Activated CD4-positive, alpha-beta T cell treated with anti-CD3 and anti-CD28 coated beads for 36 hours (primary cell): ENCODE data around the gene ARHGEF28. TPM values are rescaled to one million over a fixed set of nuclear protein-coding genes. Genes with fewer than 3 reads are reported as not detected.
A peak's percentile ranks its signal among the peaks of the same experiment; 100 is the strongest.

Experiments
- ATAC-seq: fragments of 200-7000 bp; cut with Tn5 transposase; one replicate; pipeline ENCODE4 v1.10.0; 2021; ENCODE audit warnings: mild to moderate bottlenecking, moderate library complexity
- CTCF ChIA-PET: fragments of 350-600 bp; sonication (Branson Sonifier 250); formaldehyde crosslinking; loops from one replicate; lab custom pipeline; 2021; ENCODE audit warnings: antibody characterized with exemption; lab: Charles Lee
- POLR2A ChIA-PET: fragments of 350-600 bp; sonication (Branson Sonifier 250); formaldehyde crosslinking; loops from one replicate; lab custom pipeline; 2021; ENCODE audit warnings: antibody characterized with exemption, inconsistent platforms; lab: Charles Lee
- DNase-seq: peaks from one replicate; pipeline ENCODE4 v3.0.0-alpha.2; 2020
- H3K27ac Mint-ChIP-seq: one replicate; pipeline ENCODE4 v1.8.0; 2021; ENCODE audit warnings: mixed read lengths
- H3K27me3 Mint-ChIP-seq: one replicate; pipeline ENCODE4 v1.8.0; 2021; ENCODE audit warnings: mixed read lengths
- H3K36me3 Mint-ChIP-seq: one replicate; pipeline ENCODE4 v1.8.0; 2021; ENCODE audit warnings: low read depth, mixed read lengths
- H3K4me1 Mint-ChIP-seq: one replicate; pipeline ENCODE4 v1.8.0; 2021; ENCODE audit warnings: mixed read lengths
- H3K4me3 Mint-ChIP-seq: one replicate; pipeline ENCODE4 v1.8.0; 2021; ENCODE audit warnings: mild to moderate bottlenecking, moderate library complexity, mixed read lengths
- H3K9me3 Mint-ChIP-seq: one replicate; pipeline ENCODE4 v1.8.0; 2021; ENCODE audit warnings: low read depth, mixed read lengths
- intact Hi-C, 2 experiments: fragments of 100-400 bp; cut with DNase I in 1 of 2; cut with micrococcal nuclease in 1 of 2; formaldehyde crosslinking; loops; one replicate each; pipeline versions ENCODE4 v1.14.2 to v1.15.1; 2022 to 2024; cut with DNase I, micrococcal nuclease
- total RNA-seq, 2 experiments: library from RNA; stranded (reverse); gene quantifications; one replicate each; pipeline ENCODE4 v1.2.3, GENCODE V29; 2021

Gene ARHGEF28
- total RNA-seq, 2 experiments from 2014 or later = 0.02 to 0.18 TPM

GRCh38 chr5:73958037-73958436 is 332.0 kb downstream of the ARHGEF28 start:
- H3K9me3 Mint-ChIP-seq = no peaks in the 10 kb centered on the region
- H3K36me3 Mint-ChIP-seq = no peaks in the 10 kb centered on the region
- H3K4me1 Mint-ChIP-seq = no peaks in the 10 kb centered on the region
- intact Hi-C loops = no loop called here
- no peak overlapping the region for H3K27ac Mint-ChIP-seq
- ChIA-PET POLR2A (no interaction called here), CTCF (interaction anchor here (1.0 kb wide), 1 partner anchor 17 kb away, joined by 3 read pairs; no protein-coding TSS in a partner anchor)
- no peak for ATAC-seq
- peaks cover 25% of the 10 kb centered on the region for H3K27me3 Mint-ChIP-seq
- no peak overlapping the region for H3K4me3 Mint-ChIP-seq
- DNase-seq = no peak

GRCh38 chr5:73960023-73960422 is 334.0 kb downstream of the ARHGEF28 start:
- no peaks in the 10 kb centered on the region for H3K4me1 Mint-ChIP-seq
- intact Hi-C loops = no loop called here
- ATAC-seq = no peak
- ChIA-PET CTCF (interaction anchor here (0.6 kb wide), 1 partner anchor 61 kb away, joined by 3 read pairs; no protein-coding TSS in a partner anchor), POLR2A (no interaction called here)
- H3K27ac Mint-ChIP-seq = no peak overlapping the region
- H3K9me3 Mint-ChIP-seq = no peaks in the 10 kb centered on the region
- DNase-seq = peak; percentile 7
- H3K36me3 Mint-ChIP-seq = no peaks in the 10 kb centered on the region
- no peak overlapping the region for H3K4me3 Mint-ChIP-seq
- H3K27me3 Mint-ChIP-seq = peaks cover 27% of the 10 kb centered on the region

- intact Hi-C loops = no loop called here
- Mint-ChIP-seq H3K4me1 (no peaks in the 10 kb centered on the region), H3K4me3 (no peak overlapping the region), H3K36me3 (no peaks in the 10 kb centered on the region), H3K9me3 (no peaks in the 10 kb centered on the region), H3K27me3 (peaks cover 27% of the 10 kb centered on the region), H3K27ac (no peak overlapping the region)
- DNase-seq = no peak
- no peak for ATAC-seq
- ChIA-PET POLR2A (no interaction called here), CTCF (no interaction called here)
Measured at GRCh38 chr5:73960426-73960825, 334.4 kb downstream of the ARHGEF28 start.

GRCh38 chr5:73962801-73963425 is 336.9 kb downstream of the ARHGEF28 start:
- Mint-ChIP-seq H3K9me3 (no peaks in the 10 kb centered on the region), H3K4me1 (no peaks in the 10 kb centered on the region), H3K4me3 (no peak overlapping the region), H3K27ac (no peak overlapping the region), H3K36me3 (no peaks in the 10 kb centered on the region), H3K27me3 (peaks cover 21% of the 10 kb centered on the region)
- ChIA-PET CTCF (no interaction called here), POLR2A (no interaction called here)
- ATAC-seq = no peak
- DNase-seq = no peak
- intact Hi-C loops = no loop called here

GRCh38 chr5:73964352-73964865 is 338.4 kb downstream of the ARHGEF28 start:
- no peak for ATAC-seq
- POLR2A ChIA-PET = no interaction called here
- CTCF ChIA-PET = no interaction called here
- H3K27ac Mint-ChIP-seq = no peak overlapping the region
- intact Hi-C loops = no loop called here
- H3K4me3 Mint-ChIP-seq = no peak overlapping the region
- no peak for DNase-seq
- H3K36me3 Mint-ChIP-seq = no peaks in the 10 kb centered on the region
- peaks cover 16% of the 10 kb centered on the region for H3K27me3 Mint-ChIP-seq
- H3K4me1 Mint-ChIP-seq = no peaks in the 10 kb centered on the region
- no peaks in the 10 kb centered on the region for H3K9me3 Mint-ChIP-seq

- H3K27me3 Mint-ChIP-seq = peaks cover 10% of the 10 kb centered on the region
- ChIA-PET CTCF (no interaction called here), POLR2A (no interaction called here)
- DNase-seq (no peak), ATAC-seq (no peak)
- no peaks in the 10 kb centered on the region for H3K9me3 Mint-ChIP-seq
- H3K36me3 Mint-ChIP-seq = no peaks in the 10 kb centered on the region
- intact Hi-C loops = no loop called here
- no peak overlapping the region for H3K4me3 Mint-ChIP-seq
- no peak overlapping the region for H3K27ac Mint-ChIP-seq
- no peaks in the 10 kb centered on the region for H3K4me1 Mint-ChIP-seq
Measured at GRCh38 chr5:73966451-73966850, 340.5 kb downstream of the ARHGEF28 start.

- DNase-seq (no peak), ATAC-seq (no peak)
- no peak overlapping the region for H3K27ac Mint-ChIP-seq
- H3K27me3 Mint-ChIP-seq = peaks cover 6% of the 10 kb centered on the region
- no peaks in the 10 kb centered on the region for H3K9me3 Mint-ChIP-seq
- H3K4me1 Mint-ChIP-seq = no peaks in the 10 kb centered on the region
- H3K4me3 Mint-ChIP-seq = no peak overlapping the region
- ChIA-PET POLR2A (no interaction called here), CTCF (no interaction called here)
- no peaks in the 10 kb centered on the region for H3K36me3 Mint-ChIP-seq
- intact Hi-C loops = no loop called here
Measured at GRCh38 chr5:73967347-73967746, 341.4 kb downstream of the ARHGEF28 start.

- no peak for ATAC-seq
- H3K27ac Mint-ChIP-seq = no peak overlapping the region
- no peaks in the 10 kb centered on the region for H3K4me1 Mint-ChIP-seq
Measured at GRCh38 chr5:73968246-73968645, 342.2 kb downstream of the ARHGEF28 start.

GRCh38 chr5:73968729-73969128 is 342.7 kb downstream of the ARHGEF28 start:
- Mint-ChIP-seq H3K9me3 (no peaks in the 10 kb centered on the region), H3K27me3 (no peaks in the 10 kb centered on the region), H3K4me3 (no peak overlapping the region), H3K36me3 (no peaks in the 10 kb centered on the region), H3K27ac (no peak overlapping the region), H3K4me1 (no peaks in the 10 kb centered on the region)
- no peak for ATAC-seq
- CTCF ChIA-PET = no interaction called here
- intact Hi-C loops = no loop called here
- DNase-seq = no peak
- POLR2A ChIA-PET = no interaction called here

More at GRCh38 chr5:73968246-73968645, 342.2 kb downstream of the ARHGEF28 start:
- DNase-seq = no peak
- Mint-ChIP-seq H3K27me3 (peaks cover 3% of the 10 kb centered on the region), H3K4me3 (no peak overlapping the region), H3K36me3 (no peaks in the 10 kb centered on the region), H3K9me3 (no peaks in the 10 kb centered on the region)
- CTCF ChIA-PET = no interaction called here
- POLR2A ChIA-PET = no interaction called here
- intact Hi-C loops = no loop called here

- no peaks in the 10 kb centered on the region for H3K36me3 Mint-ChIP-seq
- H3K27ac Mint-ChIP-seq = no peak overlapping the region
- H3K4me1 Mint-ChIP-seq = no peaks in the 10 kb centered on the region
- no peaks in the 10 kb centered on the region for H3K9me3 Mint-ChIP-seq
- CTCF ChIA-PET = no interaction called here
- no peaks in the 10 kb centered on the region for H3K27me3 Mint-ChIP-seq
- POLR2A ChIA-PET = no interaction called here
- H3K4me3 Mint-ChIP-seq = no peak overlapping the region
- intact Hi-C loops = no loop called here
- no peak for ATAC-seq
- DNase-seq = no peak
Measured at GRCh38 chr5:73969195-73970036, 343.4 kb downstream of the ARHGEF28 start.

GRCh38 chr5:73971326-73971725 is 345.3 kb downstream of the ARHGEF28 start:
- no peak for ATAC-seq
- Mint-ChIP-seq H3K27ac (no peak overlapping the region), H3K27me3 (no peaks in the 10 kb centered on the region), H3K9me3 (no peaks in the 10 kb centered on the region), H3K4me3 (no peak overlapping the region), H3K4me1 (no peaks in the 10 kb centered on the region), H3K36me3 (no peaks in the 10 kb centered on the region)
- intact Hi-C loops = no loop called here
- ChIA-PET CTCF (no interaction called here), POLR2A (no interaction called here)
- DNase-seq = no peak

GRCh38 chr5:73973135-73973534 is 347.1 kb downstream of the ARHGEF28 start:
- DNase-seq = no peak
- POLR2A ChIA-PET = no interaction called here
- H3K36me3 Mint-ChIP-seq = no peaks in the 10 kb centered on the region
- intact Hi-C loops = no loop called here
- ATAC-seq = no peak
- no peaks in the 10 kb centered on the region for H3K4me1 Mint-ChIP-seq
- H3K27ac Mint-ChIP-seq = no peak overlapping the region
- no peaks in the 10 kb centered on the region for H3K9me3 Mint-ChIP-seq
- no peaks in the 10 kb centered on the region for H3K27me3 Mint-ChIP-seq
- no peak overlapping the region for H3K4me3 Mint-ChIP-seq
- CTCF ChIA-PET = interaction anchor here (0.7 kb wide), 1 partner anchor 371 kb away, joined by 3 read pairs; no protein-coding TSS in a partner anchor
